GM13977 (cell line): ENCODE measurements around the gene ARF4.

ENCODE experiments used
- DNase-seq: peaks from one replicate; pipeline ENCODE4 v3.0.0; 2012; ENCODE audit warnings: low spot score
- in situ Hi-C: fragments of 300-500 bp; cut with MboI; formaldehyde crosslinking; loops from one replicate; pipeline ENCODE4 v1.12.0; 2022; ENCODE audit warnings: low sequenced_read_pairs, low pct_unique_long_range_greater_than_20kb, mixed read lengths, inconsistent platforms; ENCODE audit not compliant: unreplicated experiment
- TF ChIP-seq, protein P1 (sequence below): IDR thresholded peaks from 2 replicates; pipeline ENCODE4 v1.5.1; 2012; ENCODE audit warnings: mild to moderate bottlenecking, control low read depth; ENCODE audit not compliant: insufficient read depth; ENCODE audit errors: extremely low read depth, missing control alignments

ARF4 gene

DNA sequence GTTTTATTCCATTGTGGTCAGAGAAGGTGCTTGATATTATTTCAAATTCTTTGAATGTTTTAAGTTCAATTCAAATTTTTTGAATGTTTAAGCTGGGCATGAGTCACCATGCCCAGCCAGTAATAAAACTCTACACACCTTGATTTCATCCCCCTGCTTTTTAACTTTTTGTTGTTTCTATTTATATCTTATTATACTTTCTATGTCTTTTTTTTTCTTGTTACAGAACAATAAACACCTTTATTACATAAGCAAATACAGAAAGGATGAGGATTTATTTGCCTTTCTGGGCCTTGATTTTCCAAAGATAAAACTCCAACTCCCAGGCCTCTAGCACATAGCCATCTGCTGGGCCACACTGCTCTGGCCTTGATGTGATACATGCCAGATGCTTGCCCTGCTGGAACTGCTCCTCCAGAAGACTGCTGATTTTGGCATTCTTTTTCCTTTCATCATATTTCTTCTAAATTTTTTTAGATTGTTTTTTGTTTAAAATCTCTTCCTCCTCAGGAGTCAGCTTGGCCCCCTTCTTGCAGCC lies 67.0 kb downstream of the ARF4 start:
- no peak for DNase-seq

More for the DNA sequence above, 67.0 kb downstream of the ARF4 start:
- in situ Hi-C loops, result no loop called here
- TF ChIP-seq, protein P1, sequence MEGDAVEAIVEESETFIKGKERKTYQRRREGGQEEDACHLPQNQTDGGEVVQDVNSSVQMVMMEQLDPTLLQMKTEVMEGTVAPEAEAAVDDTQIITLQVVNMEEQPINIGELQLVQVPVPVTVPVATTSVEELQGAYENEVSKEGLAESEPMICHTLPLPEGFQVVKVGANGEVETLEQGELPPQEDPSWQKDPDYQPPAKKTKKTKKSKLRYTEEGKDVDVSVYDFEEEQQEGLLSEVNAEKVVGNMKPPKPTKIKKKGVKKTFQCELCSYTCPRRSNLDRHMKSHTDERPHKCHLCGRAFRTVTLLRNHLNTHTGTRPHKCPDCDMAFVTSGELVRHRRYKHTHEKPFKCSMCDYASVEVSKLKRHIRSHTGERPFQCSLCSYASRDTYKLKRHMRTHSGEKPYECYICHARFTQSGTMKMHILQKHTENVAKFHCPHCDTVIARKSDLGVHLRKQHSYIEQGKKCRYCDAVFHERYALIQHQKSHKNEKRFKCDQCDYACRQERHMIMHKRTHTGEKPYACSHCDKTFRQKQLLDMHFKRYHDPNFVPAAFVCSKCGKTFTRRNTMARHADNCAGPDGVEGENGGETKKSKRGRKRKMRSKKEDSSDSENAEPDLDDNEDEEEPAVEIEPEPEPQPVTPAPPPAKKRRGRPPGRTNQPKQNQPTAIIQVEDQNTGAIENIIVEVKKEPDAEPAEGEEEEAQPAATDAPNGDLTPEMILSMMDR, result no peak
